ENCODE results near the gene FRS2.
"Not testable (repeated sequence)": the region's sequence is repeated elsewhere in the genome, so short reads cannot be mapped to it uniquely, and the experiment has no call there.

The FRS2 gene

DNA sequence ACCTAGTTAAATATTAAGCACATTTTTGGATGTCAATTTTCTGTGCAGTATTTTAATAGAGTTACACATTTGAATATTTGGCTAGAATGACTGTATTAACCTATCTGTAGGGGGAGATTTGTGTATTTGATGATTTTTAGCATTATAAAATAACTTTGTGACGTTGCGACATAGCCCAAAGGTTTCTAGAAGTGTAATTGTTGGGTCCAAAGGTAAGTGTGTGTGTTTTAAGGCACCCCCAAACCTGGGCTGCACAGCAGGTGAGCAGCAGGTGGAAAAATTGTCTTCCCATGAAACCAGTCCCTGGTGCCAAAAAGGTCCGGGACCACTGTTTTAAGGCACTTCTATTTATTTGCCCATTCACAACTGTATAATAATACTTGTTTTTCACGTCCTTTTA is 118.3 kb downstream of the FRS2 start:
- no peak for DNase-seq

GRCh38 chr12:69589082-69589481 is 118.9 kb downstream of the FRS2 start:
- DNase-seq: no peak

- DNase-seq: no peak
These were observed 125.5 kb downstream of the FRS2 start for GRCh38 chr12:69595689-69596088.

DNA sequence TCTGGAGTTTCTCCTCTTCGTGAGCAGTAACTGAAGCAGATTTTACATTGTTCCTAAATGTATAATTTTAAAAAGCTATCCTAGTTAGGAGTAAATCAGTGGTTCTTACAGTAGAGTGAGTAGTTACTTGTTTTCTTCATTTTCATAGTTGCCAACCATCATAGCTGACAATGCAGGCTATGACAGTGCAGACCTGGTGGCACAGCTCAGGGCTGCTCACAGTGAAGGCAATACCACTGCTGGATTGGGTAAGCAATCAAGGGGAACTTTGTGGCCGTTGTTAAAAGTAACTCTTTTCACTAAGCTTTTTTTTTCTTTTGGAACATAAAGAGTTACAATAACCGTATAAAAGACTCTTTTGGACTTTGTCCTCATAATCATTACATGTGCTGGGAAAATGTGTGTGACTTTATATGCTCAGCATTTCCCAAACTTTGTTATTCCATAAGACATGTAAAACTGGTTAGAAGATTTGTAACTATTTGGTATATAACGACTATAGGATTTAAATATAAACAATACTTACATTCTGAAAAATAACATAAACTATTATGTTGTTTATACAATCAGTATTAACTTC is 128.1 kb downstream of the FRS2 start:
- DNase-seq: no peak

- no peak for DNase-seq
These were observed 130.6 kb downstream of the FRS2 start for GRCh38 chr12:69600804-69601203.

DNA sequence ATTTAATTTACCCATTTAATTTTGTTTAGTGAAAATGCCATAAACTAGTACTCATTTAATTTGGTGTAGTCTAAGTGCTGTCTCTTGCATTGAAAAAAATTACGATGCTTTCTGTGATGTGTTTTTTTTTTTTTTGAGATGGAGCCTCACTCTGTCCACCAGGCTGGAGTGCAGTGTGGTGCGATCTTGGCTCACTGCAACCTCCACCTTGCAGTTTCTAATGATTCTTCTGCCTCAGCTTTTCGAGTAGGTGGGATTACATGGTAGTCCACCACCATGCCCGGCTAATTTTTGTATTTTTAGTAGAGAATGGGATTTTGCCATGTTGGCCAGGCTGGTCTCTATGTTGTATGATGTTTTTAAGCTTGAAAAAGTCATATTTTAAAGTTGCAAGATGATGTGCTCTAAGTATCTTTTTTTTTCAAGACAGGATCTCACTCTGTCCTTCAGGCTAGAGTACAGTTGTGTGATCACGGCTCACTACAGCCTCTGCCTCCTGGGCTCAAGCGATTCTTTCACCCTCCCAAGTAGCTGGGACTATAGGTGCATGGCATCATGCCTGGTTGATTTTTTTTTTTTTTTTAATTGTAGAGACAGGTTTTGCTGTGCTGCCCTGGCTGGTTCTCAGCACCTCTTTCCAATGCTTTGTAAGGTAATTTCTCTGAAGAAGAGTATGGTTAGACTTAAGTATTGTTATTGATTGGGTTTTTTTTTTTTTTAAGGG is 131.9 kb downstream of the FRS2 start:
- DNase-seq: no peak

- DNase-seq: no peak
These were observed 132.8 kb downstream of the FRS2 start for GRCh38 chr12:69602954-69603353.

GRCh38 chr12:69603556-69603955 is 133.4 kb downstream of the FRS2 start:
- DNase-seq: not testable (repeated sequence)

DNA sequence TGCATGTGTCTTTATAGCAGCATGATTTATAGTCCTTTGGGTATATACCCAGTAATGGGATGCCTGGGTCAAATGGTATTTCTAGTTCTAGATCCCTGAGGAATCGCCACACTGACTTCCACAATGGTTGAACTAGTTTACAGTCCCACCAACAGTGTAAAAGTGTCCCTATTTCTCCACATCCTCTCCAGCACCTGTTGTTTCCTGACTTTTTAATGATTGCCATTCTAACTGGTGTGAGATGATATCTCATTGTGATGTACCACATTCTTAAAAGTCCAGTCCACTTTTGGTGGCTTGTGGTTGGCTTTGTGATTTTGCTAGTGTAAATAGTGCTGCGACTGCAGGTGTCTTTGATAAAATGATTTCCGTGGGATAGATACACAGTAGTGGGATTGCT is 134.1 kb downstream of the FRS2 start:
- not testable (repeated sequence) for DNase-seq

- DNase-seq: no peak
These were observed 137.9 kb downstream of the FRS2 start for GRCh38 chr12:69608114-69608513.

DNA sequence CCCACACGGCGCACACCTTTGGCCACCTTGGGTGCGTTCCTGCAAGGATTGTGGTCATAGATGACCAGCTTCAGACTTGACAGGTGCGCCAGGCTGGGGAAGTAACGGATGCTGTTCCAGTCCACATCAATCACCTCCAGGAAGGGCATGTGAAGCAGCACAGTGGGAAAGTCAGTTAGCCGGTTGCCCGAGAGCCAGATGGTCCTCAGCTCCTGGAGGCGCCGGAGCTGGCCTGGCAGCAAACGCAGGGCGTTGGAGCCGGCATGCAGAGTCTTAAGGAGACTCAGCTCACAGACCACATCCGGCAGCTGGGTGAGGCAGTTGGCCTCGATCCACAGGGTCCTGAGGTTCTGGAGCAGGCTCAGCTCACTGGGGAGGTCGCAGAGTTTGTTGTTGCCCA is 139.9 kb downstream of the FRS2 start:
- no peak for DNase-seq

- no peak for DNase-seq
These were observed 140.5 kb downstream of the FRS2 start, which contains the start of gene LRRC10 for GRCh38 chr12:69610729-69611128. Gene LRRC10 (minus strand): TSS chr12:69610907. CDS start chr12:69610838, 69 bp downstream.

DNA sequence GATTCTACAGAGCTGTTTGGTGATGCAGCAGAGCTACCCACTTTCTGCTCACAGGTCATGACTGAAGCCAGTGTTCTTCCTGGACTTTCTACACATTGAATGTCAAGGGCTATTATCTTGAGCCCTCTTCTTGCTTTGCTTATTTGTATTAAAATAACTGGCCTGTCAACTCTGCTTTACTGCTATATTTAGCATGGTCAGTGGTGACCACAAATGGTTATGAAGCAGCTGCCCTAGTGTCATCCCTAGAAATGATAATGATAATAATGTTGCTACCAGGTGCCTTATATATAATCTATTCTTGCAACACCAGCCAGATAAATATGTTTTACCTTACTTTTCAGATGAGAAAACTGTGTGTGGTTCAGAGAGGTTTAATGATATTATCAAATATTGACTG is 143.2 kb downstream of the FRS2 start:
- DNase-seq: no peak

- no peak for DNase-seq
These were observed 145.8 kb downstream of the FRS2 start for GRCh38 chr12:69616025-69616424.

- no peak for DNase-seq
These were observed 148.9 kb downstream of the FRS2 start for GRCh38 chr12:69619050-69619449.

DNA sequence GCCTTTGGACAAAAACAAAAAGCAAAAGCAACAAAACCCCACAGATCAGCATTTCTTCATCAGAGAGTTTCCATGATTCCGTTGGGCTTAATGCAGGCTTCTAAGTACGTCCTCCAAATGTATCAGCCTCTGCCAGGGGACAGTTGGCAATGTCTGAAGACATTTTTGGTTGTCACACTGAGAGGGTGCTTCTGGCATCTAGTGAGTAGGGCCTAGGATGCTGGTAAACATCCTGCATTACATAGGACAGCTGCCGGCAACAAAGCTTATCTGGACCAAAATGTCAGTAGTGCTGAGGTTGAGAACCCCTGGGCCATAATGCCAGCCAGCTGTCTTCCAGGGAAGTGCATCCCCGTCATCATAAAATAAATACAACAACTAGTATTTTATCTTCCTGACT is 149.9 kb downstream of the FRS2 start:
- no peak for DNase-seq

- no peak for DNase-seq
These were observed 150.7 kb downstream of the FRS2 start for GRCh38 chr12:69620921-69621320.

DNA sequence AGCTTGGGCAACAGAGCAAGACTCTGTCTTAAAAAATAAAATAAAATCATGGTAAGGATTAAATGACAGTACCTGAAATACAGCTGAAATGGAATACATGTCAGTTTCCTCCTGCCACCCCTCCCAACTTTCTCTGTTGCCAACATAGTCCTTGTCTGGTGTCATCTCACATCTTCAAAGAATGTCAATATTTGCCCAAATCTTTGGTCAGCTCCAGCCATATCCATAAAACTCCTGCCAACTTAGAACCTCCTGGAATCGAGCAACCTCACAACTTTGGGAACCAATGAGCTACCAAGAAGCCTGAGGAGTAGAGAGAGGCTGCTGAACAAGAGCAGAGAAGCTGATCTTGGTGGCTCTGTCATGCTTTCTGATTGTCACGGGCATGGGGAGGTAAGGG is 151.4 kb downstream of the FRS2 start:
- DNase-seq: no peak

DNA sequence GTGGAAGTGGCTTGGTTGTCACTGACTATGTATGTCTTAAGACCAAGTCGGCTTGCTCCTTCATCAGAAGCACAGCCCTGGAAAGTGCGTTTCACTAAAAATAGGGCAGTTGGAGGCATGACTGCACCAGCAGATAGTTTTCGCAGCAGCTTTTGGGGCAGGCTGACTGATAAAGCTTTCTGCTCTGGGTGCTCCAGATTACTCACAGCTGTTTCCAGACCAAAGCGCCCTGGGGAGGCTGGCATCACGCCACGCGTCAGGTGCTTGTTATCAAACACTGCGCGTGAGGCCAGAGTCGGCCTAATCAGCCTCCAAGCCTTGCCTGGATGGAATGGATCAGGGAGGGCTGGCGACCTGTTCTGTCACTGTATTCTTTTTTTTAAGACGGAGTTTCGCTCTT is 153.8 kb downstream of the FRS2 start:
- no peak for DNase-seq

- no peak for DNase-seq
These were observed 157.3 kb downstream of the FRS2 start for GRCh38 chr12:69627501-69627900.
